Activated CD4-positive, alpha-beta T cell treated with anti-CD3 and anti-CD28 coated beads, Interleukin-2, amount 50 U/mL, for 4 hours (primary cell): ENCODE measurements around the gene MRPS5.
"Not testable (repeated sequence)": the region's sequence is repeated elsewhere in the genome, so short reads cannot be mapped to it uniquely, and the experiment has no call there.

Experiments
- DNase-seq, 2 experiments: peaks; one replicate each; pipeline ENCODE4 v3.0.0-alpha.2; 2020

MRPS5 gene

GRCh38 chr2:95044601-95045000, 77.0 kb downstream of the MRPS5 start:
- DNase-seq: no peak

GRCh38 chr2:95043300-95044093, 78.1 kb downstream of the MRPS5 start:
- no peak for DNase-seq

- no peak for DNase-seq
Measured at GRCh38 chr2:95042472-95043271, 78.9 kb downstream of the MRPS5 start.

GRCh38 chr2:95041824-95042442, 79.7 kb downstream of the MRPS5 start:
- DNase-seq: no peak

- DNase-seq: no peak
Measured at GRCh38 chr2:95041060-95041823, 80.4 kb downstream of the MRPS5 start.

GRCh38 chr2:95040426-95040825, 81.2 kb downstream of the MRPS5 start:
- DNase-seq: no peak

GRCh38 chr2:95039978-95040377, 81.6 kb downstream of the MRPS5 start:
- no peak for DNase-seq

DNA sequence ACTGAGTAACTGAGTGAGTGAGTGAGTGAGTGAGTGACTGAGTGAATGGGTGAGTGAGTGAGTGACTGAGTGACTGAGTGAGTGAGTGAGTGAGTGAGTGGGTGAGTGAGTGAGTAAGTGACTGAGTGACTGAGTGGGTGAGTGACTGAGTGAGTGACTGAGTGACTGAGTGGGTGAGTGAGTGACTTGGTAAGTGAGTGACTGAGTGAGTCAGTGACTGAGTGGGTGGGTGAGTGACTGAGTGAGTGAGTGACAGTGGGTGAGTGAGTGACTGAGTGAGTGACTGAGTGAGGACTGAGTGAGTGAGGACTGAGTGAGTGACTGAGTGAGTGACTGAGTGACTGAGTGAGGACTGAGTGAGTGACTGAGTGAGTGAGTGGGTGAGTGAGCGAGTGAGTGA, 82.2 kb downstream of the MRPS5 start:
- peak in 1 of 2 experiments; percentile 42 for DNase-seq

GRCh38 chr2:95038635-95039298, 82.8 kb downstream of the MRPS5 start:
- DNase-seq: no peak

- not testable (repeated sequence) for DNase-seq
Measured at GRCh38 chr2:95037841-95038585, 83.6 kb downstream of the MRPS5 start.

GRCh38 chr2:95037384-95037839, 84.2 kb downstream of the MRPS5 start:
- no peak for DNase-seq

- no peak for DNase-seq
Measured at GRCh38 chr2:95036596-95037383, 84.8 kb downstream of the MRPS5 start.
